MM.1S (cell line): ENCODE measurements around the gene OR1F1.
A peak's percentile ranks its signal among the peaks of the same experiment; 100 is the strongest.

ENCODE experiments used
- DNase-seq: peaks from one replicate; pipeline ENCODE4 v3.0.0-alpha.2; 2015
- H2AFZ ChIP-seq: fragments of 300-600 bp; sonication (generic); 2 replicates; pipeline ENCODE4 v1.6.0; 2016; ENCODE audit warnings: antibody characterized with exemption, low read length
- H3F3A ChIP-seq: fragments of 300-600 bp; sonication (generic); 2 replicates; pipeline ENCODE4 v1.6.1; 2016; ENCODE audit warnings: mild to moderate bottlenecking, antibody characterized with exemption, low read length, moderate library complexity, mixed read lengths; ENCODE audit not compliant: insufficient read depth
- H3K27ac ChIP-seq: fragments of 300-600 bp; sonication (generic); 2 replicates; pipeline ENCODE4 v1.5.1; 2016; ENCODE audit warnings: mild to moderate bottlenecking, low read length
- H3K27me3 ChIP-seq: fragments of 300-600 bp; sonication (generic); replicated peaks from 2 replicates; pipeline ENCODE4 v1.6.0; 2016; ENCODE audit warnings: low read length; ENCODE audit not compliant: insufficient read depth
- H3K36me3 ChIP-seq: fragments of 300-600 bp; sonication (generic); replicated peaks from 2 replicates; pipeline ENCODE4 v1.6.1; 2016; ENCODE audit warnings: mild to moderate bottlenecking, low read length, mixed read lengths; ENCODE audit not compliant: insufficient read depth
- H3K4me1 ChIP-seq: fragments of 300-600 bp; sonication (generic); 2 replicates; pipeline ENCODE4 v1.6.1; 2016; ENCODE audit warnings: low read length, mixed read lengths
- H3K4me2 ChIP-seq: fragments of 300-600 bp; sonication (generic); 2 replicates; pipeline ENCODE4 v1.6.0; 2016; ENCODE audit warnings: low read depth, low read length
- H3K4me3 ChIP-seq: fragments of 300-600 bp; sonication (generic); 2 replicates; pipeline ENCODE4 v1.5.1; 2016; ENCODE audit warnings: low read length, mixed read lengths
- H3K79me2 ChIP-seq: fragments of 300-600 bp; sonication (generic); 2 replicates; pipeline ENCODE4 v1.6.1; 2016; ENCODE audit warnings: mixed run types, low read length, mixed read lengths
- H3K9ac ChIP-seq: fragments of 300-600 bp; sonication (generic); 2 replicates; pipeline ENCODE4 v1.6.1; 2016; ENCODE audit warnings: low read length, mixed read lengths
- H3K9me2 ChIP-seq: fragments of 300-600 bp; sonication (generic); replicated peaks from 2 replicates; pipeline ENCODE4 v1.6.1; 2016; ENCODE audit warnings: mild to moderate bottlenecking, low read length, mixed read lengths; ENCODE audit not compliant: insufficient read depth
- H3K9me3 ChIP-seq: fragments of 300-600 bp; sonication (generic); replicated peaks from 2 replicates; pipeline ENCODE4 v1.6.1; 2016; ENCODE audit warnings: mild to moderate bottlenecking, low read length, mixed read lengths; ENCODE audit not compliant: insufficient read depth
- H4K20me1 ChIP-seq: fragments of 300-600 bp; sonication (generic); 2 replicates; pipeline ENCODE4 v1.6.1; 2016; ENCODE audit warnings: mild to moderate bottlenecking, low read length, moderate library complexity, mixed read lengths; ENCODE audit not compliant: insufficient read depth
- CTCF ChIP-seq: fragments of 300-600 bp; sonication (generic); IDR thresholded peaks from 2 replicates; pipeline ENCODE4 v1.5.1; 2016; ENCODE audit warnings: antibody characterized with exemption, low read length, mixed read lengths
- EZH2 ChIP-seq: fragments of 300-600 bp; sonication (generic); optimal IDR thresholded peaks from 2 replicates; pipeline ENCODE3; 2017; ENCODE audit warnings: low read depth, mild to moderate bottlenecking, antibody characterized with exemption, low read length, mixed read lengths
- EZH2phosphoT487 ChIP-seq: fragments of 300-600 bp; sonication (generic); IDR thresholded peaks from 2 replicates; pipeline ENCODE4 v1.6.1; 2018; ENCODE audit warnings: antibody characterized with exemption, low read length

Gene OR1F1

DNA sequence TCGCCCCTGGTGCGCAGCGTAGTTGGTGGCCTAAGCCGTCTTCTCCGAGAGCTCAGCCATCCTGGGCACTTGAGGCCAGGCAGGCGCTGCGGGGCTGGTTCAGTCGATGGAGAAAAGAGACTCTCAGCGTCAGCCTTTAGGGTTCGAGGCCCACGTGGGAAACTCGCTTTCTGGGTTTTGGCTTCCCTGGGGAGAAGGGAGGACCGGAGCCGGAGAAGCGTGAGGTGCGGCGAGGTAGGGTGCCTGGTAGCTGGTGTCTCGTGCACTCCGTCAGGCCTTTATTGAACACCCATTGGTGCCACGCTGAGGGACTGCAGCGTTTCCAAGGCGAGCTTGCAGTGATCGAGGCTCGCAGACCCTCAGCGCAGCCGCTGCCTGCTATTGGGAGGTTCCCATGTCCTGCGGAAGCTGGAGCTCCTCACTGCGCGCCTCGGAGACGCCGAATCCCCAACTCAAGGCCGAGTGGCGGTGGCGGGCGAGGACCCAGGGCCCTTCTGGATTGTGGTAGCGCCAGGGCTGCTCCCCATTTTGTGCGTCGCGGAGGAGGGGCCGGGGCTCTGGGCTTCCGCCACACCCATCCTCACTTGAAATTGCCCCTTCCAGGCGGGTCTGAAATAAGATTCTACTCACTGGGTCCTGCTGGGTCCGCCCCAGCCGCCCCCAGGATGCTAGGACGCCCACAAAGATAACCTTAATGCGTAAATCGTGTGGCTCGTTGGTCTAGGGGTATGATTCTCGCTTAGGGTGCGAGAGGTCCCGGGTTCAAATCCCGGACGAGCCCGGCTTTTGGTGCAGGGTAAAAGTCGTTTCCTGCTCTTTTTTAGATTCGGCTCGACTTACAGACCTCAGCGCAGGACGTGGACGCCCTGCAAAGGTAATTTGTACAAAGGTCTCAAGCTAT, 1.2 kb downstream of the OR1F1 start:
- H3K9ac ChIP-seq: no peak overlapping the region
- no peak overlapping the region for H2AFZ ChIP-seq
- H3K36me3 ChIP-seq: no peaks in the 10 kb centered on the region
- no peaks in the 10 kb centered on the region for H3F3A ChIP-seq
- H3K79me2 ChIP-seq: no peaks in the 10 kb centered on the region
- H3K4me1 ChIP-seq: no peaks in the 10 kb centered on the region
- TF ChIP-seq EZH2phosphoT487 (no peak), CTCF (no peak), EZH2 (no peak)
- H3K4me3 ChIP-seq: peak overlapping the region; percentile 12; the same call in 1 of the 2 replicates
- peak overlapping the region; percentile 55; the same call in 1 of the 2 replicates for H3K4me2 ChIP-seq
- no peaks in the 10 kb centered on the region for H3K9me3 ChIP-seq
- peaks cover 87% of the 10 kb centered on the region for H3K27me3 ChIP-seq
- H4K20me1 ChIP-seq: no peaks in the 10 kb centered on the region
- no peak overlapping the region for H3K27ac ChIP-seq
- no peak for DNase-seq
- no peaks in the 10 kb centered on the region for H3K9me2 ChIP-seq

DNA sequence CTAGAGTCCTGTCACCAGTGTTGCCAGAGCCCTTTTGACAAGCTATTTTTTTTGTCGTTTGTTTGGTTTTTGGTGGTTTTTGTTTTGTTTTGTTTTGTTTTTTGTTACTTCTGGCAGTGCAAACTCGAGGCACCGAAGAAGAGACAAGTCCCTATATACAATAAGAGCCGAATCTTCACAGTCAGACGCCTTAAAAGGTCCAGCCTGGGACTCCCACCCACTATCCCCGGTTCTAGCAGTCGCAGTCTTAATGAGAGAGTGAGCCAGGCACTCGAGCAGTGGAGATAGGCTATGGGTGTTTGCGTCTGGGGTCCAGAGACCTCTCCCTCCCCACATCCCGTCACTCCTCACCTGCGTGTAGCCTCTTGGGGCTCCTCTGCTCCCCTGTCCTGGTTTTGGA, 1.9 kb downstream of the OR1F1 start:
- Histone ChIP-seq H3K9me2 (no peaks in the 10 kb centered on the region), H3K79me2 (no peaks in the 10 kb centered on the region), H3K4me3 (peak overlapping the region; percentile 12; the same call in 1 of the 2 replicates), H3K9ac (no peak overlapping the region), H3K27ac (no peak overlapping the region), H4K20me1 (no peaks in the 10 kb centered on the region), H3F3A (no peaks in the 10 kb centered on the region), H3K4me1 (no peaks in the 10 kb centered on the region), H3K9me3 (no peaks in the 10 kb centered on the region), H2AFZ (no peak overlapping the region), H3K27me3 (peaks cover 91% of the 10 kb centered on the region), H3K4me2 (peak overlapping the region; percentile 55; the same call in 1 of the 2 replicates), H3K36me3 (no peaks in the 10 kb centered on the region)
- TF ChIP-seq EZH2 (no peak), CTCF (no peak), EZH2phosphoT487 (no peak)
- DNase-seq: no peak

DNA sequence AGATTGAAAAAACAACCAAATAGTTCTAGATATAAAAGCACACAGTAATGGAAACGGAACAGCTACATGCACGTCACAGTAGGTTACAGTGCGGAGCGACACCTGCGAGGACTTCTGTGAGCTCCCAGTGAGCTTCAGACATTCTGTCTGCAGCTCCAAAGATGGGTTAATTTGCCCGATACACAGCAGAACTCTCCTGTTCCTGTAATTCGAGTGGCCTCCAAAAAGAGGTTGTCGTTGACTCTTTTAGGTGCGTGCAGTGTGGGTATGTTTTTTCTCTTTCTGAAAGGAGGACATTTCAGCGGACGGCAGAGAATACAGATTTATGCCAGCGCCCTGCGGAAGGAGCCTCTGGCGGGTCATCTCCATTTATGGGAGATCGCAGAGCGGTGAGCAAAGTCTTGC, 2.9 kb downstream of the OR1F1 start:
- no peaks in the 10 kb centered on the region for H3F3A ChIP-seq
- H3K4me1 ChIP-seq: no peaks in the 10 kb centered on the region
- H3K9me3 ChIP-seq: no peaks in the 10 kb centered on the region
- no peaks in the 10 kb centered on the region for H4K20me1 ChIP-seq
- DNase-seq: no peak
- H2AFZ ChIP-seq: no peak overlapping the region
- no peak overlapping the region for H3K9ac ChIP-seq
- no peak overlapping the region for H3K27ac ChIP-seq
- H3K9me2 ChIP-seq: no peaks in the 10 kb centered on the region
- H3K36me3 ChIP-seq: no peaks in the 10 kb centered on the region
- no peak for TF ChIP-seq EZH2phosphoT487
- TF ChIP-seq EZH2: no peak
- TF ChIP-seq CTCF: no peak
- no peak overlapping the region for H3K4me3 ChIP-seq
- H3K79me2 ChIP-seq: no peaks in the 10 kb centered on the region
- H3K4me2 ChIP-seq: peak overlapping the region; percentile 55; the same call in 1 of the 2 replicates
- H3K27me3 ChIP-seq: peaks cover 93% of the 10 kb centered on the region
